Epithelial cell of esophagus (primary cell): Measurements from ENCODE around the gene LRRFIP2.
A peak's percentile ranks its signal among the peaks of the same experiment; 100 is the strongest.

Experiments
- DNase-seq: peaks from one replicate; pipeline ENCODE4 v3.0.0; 2010; ENCODE audit warnings: low read depth
- H3K4me3 ChIP-seq: 2 replicates; pipeline ENCODE4 v1.5.1; 2011; ENCODE audit warnings: mild to moderate bottlenecking, low read length, control low read depth
- CTCF ChIP-seq: IDR thresholded peaks from 2 replicates; pipeline ENCODE4 v1.5.1; 2011; ENCODE audit warnings: low read depth, mild to moderate bottlenecking, low read length, control low read depth, inconsistent platforms; ENCODE audit not compliant: insufficient read depth; ENCODE audit errors: missing control alignments

Gene LRRFIP2

DNA sequence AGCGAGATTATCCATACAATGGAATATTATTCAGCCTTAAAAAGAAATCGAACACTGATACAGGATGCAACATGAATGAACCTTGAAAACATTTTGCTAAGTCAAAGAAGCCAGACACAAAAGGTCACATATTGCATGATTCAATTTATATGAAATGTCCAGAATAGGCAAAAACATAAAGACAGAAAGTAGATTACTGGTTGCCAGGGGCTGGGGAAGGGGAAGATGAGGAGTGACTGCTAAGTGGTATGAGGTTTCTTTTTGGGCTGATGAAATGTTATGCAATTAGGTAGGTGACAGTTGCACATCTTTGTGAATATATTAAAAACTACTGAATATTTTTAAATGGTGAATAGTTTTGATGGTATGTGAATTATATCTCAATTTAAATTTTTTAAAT is 38.3 kb downstream of the LRRFIP2 start:
- no peak for DNase-seq
- TF ChIP-seq CTCF: no peak
- no peak overlapping the region for H3K4me3 ChIP-seq

- DNase-seq: no peak
- no peak overlapping the region for H3K4me3 ChIP-seq
- TF ChIP-seq CTCF: no peak
Observed at GRCh38 chr3:37135561-37135960, 38.8 kb downstream of the LRRFIP2 start.

GRCh38 chr3:37132334-37132733 is 42.0 kb downstream of the LRRFIP2 start:
- no peak for DNase-seq
- no peak for TF ChIP-seq CTCF
- H3K4me3 ChIP-seq: no peak overlapping the region

DNA sequence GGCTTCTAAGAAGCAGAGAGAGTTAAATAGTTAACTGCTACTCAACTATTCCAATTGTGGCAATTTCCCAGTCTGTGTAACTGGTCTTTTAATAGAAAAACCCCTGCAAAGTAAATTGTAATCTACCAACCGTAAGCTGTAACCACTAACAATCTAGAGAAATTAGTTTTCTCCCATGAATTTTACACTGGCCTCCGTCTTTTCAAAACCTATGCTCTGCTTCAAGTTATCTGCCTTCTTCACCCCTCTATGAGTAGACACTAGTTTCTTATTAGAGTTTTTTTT is 42.6 kb downstream of the LRRFIP2 start:
- no peak overlapping the region for H3K4me3 ChIP-seq
- DNase-seq: no peak
- TF ChIP-seq CTCF: no peak

GRCh38 chr3:37130984-37131859 is 43.2 kb downstream of the LRRFIP2 start:
- no peak overlapping the region for H3K4me3 ChIP-seq
- no peak for TF ChIP-seq CTCF
- no peak for DNase-seq

GRCh38 chr3:37130448-37130847 is 43.9 kb downstream of the LRRFIP2 start:
- TF ChIP-seq CTCF: no peak
- no peak for DNase-seq
- H3K4me3 ChIP-seq: no peak overlapping the region

- peak; percentile 86 for DNase-seq
- no peak overlapping the region for H3K4me3 ChIP-seq
- no peak for TF ChIP-seq CTCF
Observed at GRCh38 chr3:37129871-37130270, 44.5 kb downstream of the LRRFIP2 start.
